NK-92 treated with Interleukin-12 subunit alpha and Interleukin-12 subunit beta, amount 100 ng/mL, for 24 hours (cell line): ENCODE measurements around the gene PREX1.

ENCODE experiments used
- DNase-seq: peaks from one replicate; lab custom pipeline; 2025; lab: John Stamatoyannopoulos, UW

PREX1 gene

DNA sequence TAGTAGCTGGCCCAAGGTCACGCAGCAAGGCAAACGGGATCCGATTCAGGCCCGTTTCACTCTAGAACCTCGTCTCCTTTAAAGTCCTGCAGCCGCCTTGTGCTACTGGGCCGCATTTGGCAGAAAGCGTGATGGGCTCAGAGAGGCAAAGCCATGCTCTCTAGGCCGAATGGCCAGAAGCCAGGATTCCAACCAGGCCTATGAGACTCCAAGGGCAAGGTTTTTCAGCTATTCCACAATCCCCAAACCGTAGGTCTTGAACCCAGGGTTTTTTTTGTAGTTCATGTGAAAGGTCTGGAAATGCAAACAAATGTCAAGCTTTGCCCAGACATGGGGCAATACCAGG, 174.1 kb downstream of the PREX1 start:
- no peak for DNase-seq

DNA sequence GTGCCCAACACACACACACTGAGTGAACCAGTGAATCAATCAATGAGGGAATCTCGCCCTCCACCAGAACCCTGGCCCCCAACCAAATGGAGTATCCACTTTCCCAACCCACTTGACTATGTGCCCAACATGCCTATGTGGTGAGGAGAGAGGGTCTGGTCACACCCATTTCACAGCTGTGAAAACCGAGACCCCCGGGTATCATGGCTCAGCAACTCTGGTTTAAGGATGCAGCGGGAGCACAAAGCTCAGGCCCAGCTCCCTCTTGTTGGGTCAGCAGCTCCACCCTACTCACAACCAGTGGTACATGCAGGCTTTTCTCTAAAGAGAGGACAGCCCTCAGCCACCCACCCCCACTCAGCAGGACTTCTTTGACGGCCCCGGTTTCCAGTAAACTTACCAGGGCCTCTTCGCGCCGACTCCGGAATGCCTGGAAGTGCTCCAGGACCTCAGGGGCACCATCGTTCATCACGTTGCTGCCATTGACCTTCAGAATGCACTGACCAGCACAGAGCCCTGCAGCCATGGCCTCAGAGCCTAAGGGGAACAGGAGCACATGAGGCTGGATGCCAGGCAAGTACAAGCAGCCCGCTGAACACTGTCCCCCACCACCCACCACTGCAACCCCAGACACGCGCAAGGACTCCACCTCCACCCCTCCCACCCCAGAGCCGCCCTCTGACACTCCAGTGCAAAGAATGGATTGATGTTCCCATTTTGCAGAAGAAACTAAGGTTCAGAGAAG, 174.7 kb downstream of the PREX1 start:
- no peak for DNase-seq

GRCh38 chr20:48651960-48652359, 175.8 kb downstream of the PREX1 start:
- no peak for DNase-seq

- no peak for DNase-seq
Measured at GRCh38 chr20:48651271-48651670, 176.5 kb downstream of the PREX1 start.

GRCh38 chr20:48649868-48650267, 177.9 kb downstream of the PREX1 start:
- DNase-seq = no peak

DNA sequence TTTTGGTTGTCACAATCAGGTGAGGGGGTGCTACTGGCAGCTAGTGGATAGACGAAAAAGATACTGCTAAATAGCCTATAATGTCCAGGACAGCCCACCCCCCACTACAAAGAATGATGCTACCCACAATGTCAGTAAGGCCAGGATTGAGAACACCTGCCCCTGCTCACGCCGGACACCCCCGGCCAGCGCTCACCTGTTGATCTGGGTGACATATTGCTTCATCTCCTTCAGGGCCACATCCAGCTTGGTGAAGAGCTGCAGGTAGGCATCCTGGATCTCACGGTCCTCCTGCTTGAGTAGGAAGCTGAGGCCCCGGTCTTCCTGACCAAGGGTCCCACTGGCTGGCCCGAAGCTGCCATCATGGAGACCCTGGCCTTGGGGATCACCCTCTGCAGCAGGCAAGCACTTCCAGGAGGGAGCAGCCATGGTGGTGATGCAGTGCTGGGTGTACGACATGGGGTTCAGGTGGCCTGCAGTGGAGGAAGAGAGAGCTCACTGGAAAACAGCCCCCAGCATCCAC, 178.6 kb downstream of the PREX1 start:
- DNase-seq = no peak

DNA sequence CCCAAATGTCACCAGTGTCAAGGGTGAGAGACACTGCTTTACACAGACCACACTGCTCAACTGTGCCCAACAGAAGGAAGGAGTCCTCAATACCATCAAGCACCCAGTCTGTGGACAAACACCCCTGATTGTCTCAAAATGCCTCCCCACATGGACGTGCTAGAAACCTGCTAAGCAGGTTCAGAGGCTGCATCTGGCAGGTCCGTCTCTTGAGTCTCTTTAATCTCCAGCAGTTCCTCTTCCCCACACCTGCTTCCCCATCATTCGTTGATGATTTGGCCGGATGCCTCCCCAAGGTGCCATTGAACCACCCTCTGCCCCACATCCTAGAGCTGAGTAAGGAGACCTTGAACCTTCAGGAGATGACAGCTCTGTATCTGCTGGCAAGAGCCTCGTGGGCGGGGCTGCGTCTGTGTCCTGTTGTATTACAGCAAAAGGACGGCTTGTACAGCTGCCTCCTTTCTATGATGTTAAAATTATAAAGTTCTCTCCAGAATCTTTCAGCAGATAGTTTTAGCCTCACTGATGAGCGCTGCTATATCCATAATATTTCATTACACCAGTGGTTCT, 179.2 kb downstream of the PREX1 start:
- no peak for DNase-seq

- no peak for DNase-seq
Measured at GRCh38 chr20:48647858-48648257, 179.9 kb downstream of the PREX1 start.

GRCh38 chr20:48645666-48646065, 182.1 kb downstream of the PREX1 start:
- no peak for DNase-seq

- no peak for DNase-seq
Measured at GRCh38 chr20:48644286-48644828, 183.4 kb downstream of the PREX1 start.

- no peak for DNase-seq
Measured at GRCh38 chr20:48642105-48642880, 185.5 kb downstream of the PREX1 start.

- no peak for DNase-seq
Measured at GRCh38 chr20:48640871-48641270, 186.9 kb downstream of the PREX1 start.

DNA sequence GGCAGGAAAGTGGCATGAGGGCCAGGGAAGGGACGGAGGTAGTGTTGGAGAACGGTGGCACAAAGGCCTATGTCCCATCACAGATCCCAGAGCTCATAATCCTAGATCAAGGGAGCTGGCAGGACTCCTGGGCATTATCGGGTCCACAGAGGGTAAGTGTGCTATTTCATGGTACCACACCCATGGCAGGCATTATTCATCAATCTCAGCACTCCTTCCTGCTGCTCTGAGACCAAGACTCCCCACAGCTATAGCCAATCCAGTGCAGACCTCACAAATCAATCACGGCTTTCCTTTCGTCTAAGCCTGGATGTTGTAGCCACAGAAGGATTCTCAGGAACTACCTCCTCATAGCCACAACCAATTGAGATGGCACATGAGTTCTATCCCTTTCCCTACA, 187.9 kb downstream of the PREX1 start:
- no peak for DNase-seq

DNA sequence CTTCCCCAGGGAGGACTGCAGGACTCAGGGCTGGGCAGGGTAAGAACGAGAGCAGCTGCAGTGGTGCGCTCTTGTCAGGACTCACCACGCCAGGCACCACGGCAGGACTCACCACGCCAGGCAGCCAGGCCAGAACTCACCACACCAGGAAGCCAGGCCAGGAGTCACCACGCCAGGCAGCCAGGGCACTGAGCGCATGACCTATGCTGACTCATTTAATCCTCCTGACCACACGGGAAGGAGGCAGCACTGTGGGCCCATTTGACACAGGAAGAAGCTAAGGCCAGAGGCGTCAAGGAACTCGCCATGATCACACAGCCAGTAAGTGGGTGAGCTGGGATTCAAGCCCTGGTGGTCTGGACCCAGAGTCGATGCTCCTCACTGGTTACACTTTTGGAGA, 189.3 kb downstream of the PREX1 start:
- peak; percentile 64 for DNase-seq

DNA sequence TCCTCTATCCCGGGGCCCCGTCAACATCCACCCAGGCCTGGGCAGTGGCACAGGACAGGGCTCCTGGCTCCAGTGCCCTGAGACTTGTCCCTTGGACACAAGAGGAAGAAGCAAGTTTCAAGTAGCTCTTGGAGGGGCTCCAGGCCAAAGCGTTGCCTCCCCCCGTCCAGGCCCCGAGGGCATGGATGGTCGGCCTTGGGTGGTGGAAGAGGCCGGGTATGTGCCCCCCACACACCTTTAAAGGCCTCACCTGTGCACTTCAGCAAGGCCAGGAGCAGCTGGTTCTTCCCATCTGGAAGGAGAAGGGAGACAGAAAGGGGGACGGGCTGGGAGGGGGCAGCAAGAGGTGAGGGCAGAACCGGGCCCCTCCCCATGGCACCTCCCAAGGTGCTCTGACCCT, 190.3 kb downstream of the PREX1 start:
- no peak for DNase-seq

GRCh38 chr20:48636301-48636700, 191.5 kb downstream of the PREX1 start:
- DNase-seq = no peak

DNA sequence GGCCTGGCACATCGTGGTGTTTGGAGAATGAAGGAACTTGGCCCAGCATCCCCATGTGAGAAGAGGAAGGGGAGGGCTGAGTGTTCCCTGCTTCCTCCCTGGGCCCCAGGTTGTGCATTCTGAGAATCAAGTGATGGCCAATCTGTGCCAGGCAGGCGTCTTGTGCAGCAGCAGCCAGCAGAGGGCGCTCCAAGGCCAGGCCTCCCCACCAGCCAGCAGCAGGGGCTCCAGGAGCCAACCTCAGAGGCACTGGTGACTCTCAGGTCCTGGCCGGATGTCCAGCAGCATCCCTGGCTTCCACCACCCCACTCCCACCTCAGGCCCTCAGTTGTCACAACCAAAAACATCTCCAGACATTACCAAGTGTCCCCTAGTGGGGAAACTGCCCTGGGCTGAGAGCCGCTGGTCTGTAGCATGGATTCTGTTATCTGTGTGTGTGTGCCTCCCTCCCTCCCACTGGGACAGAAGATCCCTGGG, 192.0 kb downstream of the PREX1 start:
- DNase-seq = peak; percentile 33

DNA sequence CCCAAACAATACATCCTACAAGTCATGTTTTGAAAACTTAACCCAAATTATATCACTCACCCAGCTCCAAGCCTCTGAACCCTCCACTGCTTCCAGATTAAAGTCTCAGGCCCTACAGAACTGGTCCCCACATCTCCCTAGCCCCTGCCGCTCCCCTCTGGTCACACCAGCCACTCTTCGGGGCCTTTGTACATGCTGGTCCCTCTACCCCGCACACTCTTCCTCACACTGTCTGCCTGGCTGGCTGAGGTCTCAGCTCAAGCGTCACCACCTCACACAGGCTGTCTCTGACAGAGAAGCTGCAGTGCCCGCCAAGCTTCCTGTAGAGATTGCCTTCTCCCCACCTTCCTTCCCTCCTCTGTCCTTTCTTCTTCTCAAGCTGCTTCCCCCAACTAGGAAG, 192.4 kb downstream of the PREX1 start:
- DNase-seq = no peak

GRCh38 chr20:48634641-48635040, 193.2 kb downstream of the PREX1 start:
- DNase-seq = no peak

- DNase-seq = no peak
Measured at GRCh38 chr20:48633620-48634257, 194.1 kb downstream of the PREX1 start.

DNA sequence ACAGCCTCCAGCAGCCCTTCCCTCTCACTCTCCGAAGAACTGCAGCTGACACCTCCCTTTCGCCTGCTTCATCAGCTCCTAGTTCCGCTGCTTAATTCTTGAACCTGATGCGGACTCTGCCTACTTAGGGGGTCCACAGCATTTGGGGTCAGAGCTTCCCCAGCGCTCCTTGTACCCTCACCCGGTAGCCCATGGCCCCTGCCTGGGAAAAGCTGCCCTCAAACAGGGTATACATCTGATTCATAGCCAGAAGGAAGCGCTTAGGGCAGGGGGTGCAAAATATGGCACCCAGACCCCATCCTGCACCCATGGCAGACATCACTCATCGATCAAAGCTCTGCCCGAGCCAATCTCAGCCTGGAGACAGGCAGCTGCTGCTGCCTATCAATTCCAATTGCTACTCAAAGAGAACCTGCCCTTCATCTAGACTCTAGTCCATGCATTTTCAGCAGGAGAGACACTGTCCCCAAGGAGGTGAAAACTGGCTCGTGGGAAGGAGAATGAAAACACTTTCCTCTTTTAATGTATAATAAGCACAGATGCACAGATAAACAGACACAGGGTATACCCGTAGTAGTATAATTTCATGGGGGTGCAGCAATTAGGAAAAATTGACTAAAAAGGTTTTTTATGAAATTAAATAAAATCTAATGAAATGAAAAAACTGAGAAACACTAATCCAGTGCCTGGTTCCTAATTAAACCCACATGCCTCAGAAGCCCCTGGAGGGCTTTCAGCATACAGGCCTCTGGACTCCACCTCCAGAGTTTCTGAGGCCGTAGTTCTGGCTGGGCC, 194.8 kb downstream of the PREX1 start:
- no peak for DNase-seq
